Measurements from ENCODE around the gene MINAR1.

The MINAR1 gene

GRCh38 chr15:79431636-79432344 is at the start of gene MINAR1:
TSS of gene MINAR1 (plus strand) at chr15:79432336. CDS start at chr15:79456148, 23,812 bp downstream.
- peak; percentile 29 for DNase-seq (ENCODE audit: extremely low spot score)
- CTCF ChIA-PET, result interaction anchor here (4.1 kb wide), 1 partner anchor 50 kb away, joined by 15 read pairs; no protein-coding TSS in a partner anchor

GRCh38 chr15:79394231-79394630 is 37.9 kb upstream of the MINAR1 start:
- CTCF ChIA-PET, result interaction anchor here (1.5 to 3.4 kb wide), 2 partner anchors 10 to 13 kb away, joined by 3 to 43 read pairs; no protein-coding TSS in a partner anchor
- no peak for TF ChIP-seq CTCF (IDR thresholded peaks at IDR 0.05; ENCODE audit: control extremely low read depth, extremely low read depth, low read depth, missing control alignments)
- no peak for DNase-seq (ENCODE audit: extremely low spot score)
- POLR2A ChIA-PET, result no interaction called here

More at GRCh38 chr15:79431636-79432344, at the start of gene MINAR1:
- TF ChIP-seq CTCF (IDR thresholded peaks at IDR 0.05; ENCODE audit: control extremely low read depth, extremely low read depth, low read depth, missing control alignments), result no peak
- POLR2A ChIA-PET, result no interaction called here

- ChIA-PET CTCF (no interaction called here), POLR2A (no interaction called here)
- DNase-seq (ENCODE audit: extremely low spot score), result no peak
- TF ChIP-seq CTCF (IDR thresholded peaks at IDR 0.05; ENCODE audit: control extremely low read depth, extremely low read depth, low read depth, missing control alignments), result no peak
These were observed 35.3 kb upstream of the MINAR1 start for GRCh38 chr15:79396850-79397249.

- CTCF ChIA-PET, result no interaction called here
- no peak for TF ChIP-seq CTCF (IDR thresholded peaks at IDR 0.05; ENCODE audit: control extremely low read depth, extremely low read depth, low read depth, missing control alignments)
- DNase-seq (ENCODE audit: extremely low spot score), result no peak
These were observed 34.7 kb upstream of the MINAR1 start for GRCh38 chr15:79397269-79397910.

GRCh38 chr15:79399606-79400005 is 32.5 kb upstream of the MINAR1 start:
- ChIA-PET POLR2A (no interaction called here), CTCF (interaction anchor here (1.1 to 1.8 kb wide), 4 partner anchors 16 to 60 kb away, joined by 3 to 8 read pairs (median 6); no protein-coding TSS in a partner anchor)
- DNase-seq (ENCODE audit: extremely low spot score), result no peak
- no peak for TF ChIP-seq CTCF (IDR thresholded peaks at IDR 0.05; ENCODE audit: control extremely low read depth, extremely low read depth, low read depth, missing control alignments)

More at GRCh38 chr15:79397269-79397910, 34.7 kb upstream of the MINAR1 start:
- POLR2A ChIA-PET, result no interaction called here

GRCh38 chr15:79400650-79401049 is 31.5 kb upstream of the MINAR1 start:
- no peak for TF ChIP-seq CTCF (IDR thresholded peaks at IDR 0.05; ENCODE audit: control extremely low read depth, extremely low read depth, low read depth, missing control alignments)
- no peak for DNase-seq (ENCODE audit: extremely low spot score)
- ChIA-PET CTCF (interaction anchor here (1.0 kb wide), 1 partner anchor 21 kb away, joined by 3 read pairs; no protein-coding TSS in a partner anchor), POLR2A (no interaction called here)

Measured in GM10248 (cell line).